Measurements from ENCODE around the gene THADA. TPM values are rescaled to one million over a fixed set of nuclear protein-coding genes. Genes with fewer than 3 reads are reported as not detected.

Gene THADA
- total RNA-seq, 1 donor from 2014 or later: 22.8 TPM

DNA sequence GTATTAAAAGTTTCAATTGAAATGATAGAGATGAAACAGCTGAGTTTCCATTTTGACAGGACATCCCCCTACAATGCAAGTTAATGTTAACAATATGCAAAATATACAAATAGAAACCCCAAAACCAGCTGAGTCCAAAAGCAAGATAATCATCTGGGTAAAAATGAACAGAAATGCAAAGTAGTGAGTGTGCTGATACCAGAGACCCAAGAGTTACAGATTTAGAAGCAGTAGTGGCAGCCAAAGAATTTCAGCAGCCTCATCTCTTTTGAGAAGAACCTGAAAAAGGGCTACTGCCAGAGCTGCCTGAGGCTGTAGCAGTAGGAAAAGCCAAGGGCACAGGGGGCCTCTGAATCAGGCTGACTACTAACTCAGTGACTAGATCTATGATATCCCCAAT lies 82.6 kb downstream of the THADA start:
- DNase-seq (ENCODE audit: low read depth in 2 of 2): no peak

DNA sequence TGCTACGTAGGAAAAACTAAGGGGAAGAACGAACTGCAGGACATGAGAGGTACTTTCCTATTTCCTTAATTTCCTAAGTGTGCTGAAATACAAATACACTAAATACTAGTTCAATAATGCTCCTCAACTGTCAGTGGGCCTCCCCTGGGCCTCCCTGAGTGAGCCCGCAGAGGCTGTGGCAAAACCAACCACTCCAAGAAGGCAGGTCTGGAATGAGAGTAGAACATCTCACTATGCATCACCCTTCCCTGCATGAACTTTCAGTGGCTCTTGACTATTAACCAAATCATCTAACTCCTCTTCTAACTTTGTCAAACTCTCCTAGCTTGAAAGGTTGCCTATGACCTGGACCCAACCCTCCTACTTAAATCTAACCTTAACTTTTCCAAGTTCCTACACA lies 84.6 kb downstream of the THADA start:
- no peak for DNase-seq (ENCODE audit: low read depth in 2 of 2)

DNA sequence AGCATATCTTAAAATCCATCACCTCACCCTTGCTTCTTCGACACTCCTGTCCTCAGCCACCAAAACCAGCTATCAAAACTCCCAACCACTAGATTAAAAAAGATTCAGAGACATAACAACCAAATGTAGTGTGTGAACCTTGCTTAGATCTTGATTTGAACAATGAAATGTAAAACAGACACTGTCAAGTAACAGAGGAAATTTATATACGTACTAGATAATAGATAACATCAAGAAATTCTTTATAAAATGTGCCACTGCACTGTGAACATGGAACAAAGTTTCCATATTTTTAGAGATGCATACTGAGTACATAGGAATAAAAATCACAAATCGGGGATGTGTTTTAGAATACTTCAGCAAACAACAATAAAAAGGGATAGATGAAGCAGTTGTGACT lies 86.0 kb downstream of the THADA start:
- DNase-seq (ENCODE audit: low read depth in 2 of 2): no peak

DNA sequence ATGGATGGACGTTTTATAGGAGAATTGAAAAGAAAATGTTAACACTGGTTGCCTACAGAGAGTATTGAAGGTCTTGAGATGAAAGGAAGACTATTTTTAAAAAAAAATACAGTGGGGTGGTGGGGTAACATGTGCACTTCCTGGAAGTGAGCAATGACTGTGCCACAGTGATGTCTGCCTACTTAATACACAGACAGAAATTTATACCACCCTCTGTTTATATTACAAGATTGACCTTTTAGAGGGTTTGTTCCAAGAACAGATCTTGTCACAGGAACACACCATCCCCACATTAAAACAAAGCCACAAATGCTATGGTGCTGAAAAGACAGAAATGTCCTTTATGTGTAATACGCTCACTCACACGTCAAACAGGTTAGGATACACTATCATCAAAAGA lies 87.6 kb downstream of the THADA start:
- no peak for DNase-seq (ENCODE audit: low read depth in 2 of 2)

DNA sequence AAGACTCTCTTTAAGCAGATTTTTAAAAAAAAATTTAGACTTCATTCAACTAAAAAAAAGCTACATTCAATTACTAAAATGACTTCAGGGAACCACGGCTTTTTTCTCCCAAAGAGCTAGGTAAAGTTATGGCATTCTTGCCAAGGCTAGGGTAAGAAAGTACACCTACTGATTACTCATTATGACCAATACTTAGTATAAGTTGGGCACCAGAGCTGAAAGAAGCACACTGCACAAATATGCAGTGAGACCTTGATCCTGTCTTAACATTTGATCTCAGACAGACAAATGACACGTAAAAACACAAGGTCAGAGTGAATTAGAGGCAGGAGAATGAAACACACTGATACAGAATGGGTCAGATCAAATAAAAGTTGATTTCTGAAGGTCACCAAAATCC lies 88.7 kb downstream of the THADA start:
- DNase-seq (ENCODE audit: low read depth in 2 of 2): no peak

DNA sequence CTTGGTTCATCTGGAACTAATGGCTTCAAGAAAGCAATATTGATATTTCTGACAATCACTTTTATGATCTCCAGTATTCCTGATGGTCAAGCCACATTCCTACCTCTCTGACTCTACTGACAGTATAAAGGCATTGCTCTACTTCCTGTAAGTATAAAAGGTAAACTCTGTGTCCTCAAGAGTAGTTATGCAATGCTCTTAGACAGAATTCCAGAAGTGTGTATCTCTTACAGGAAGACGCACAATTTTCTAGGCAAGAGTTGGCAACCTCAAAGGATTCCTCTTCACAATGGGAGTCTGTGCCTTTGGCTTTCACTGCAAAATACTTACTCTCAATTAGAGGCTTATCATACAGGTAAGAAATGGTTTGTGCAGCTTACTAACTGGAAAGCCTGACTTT lies 100.1 kb downstream of the THADA start:
- no peak for DNase-seq (ENCODE audit: low read depth in 2 of 2)

DNA sequence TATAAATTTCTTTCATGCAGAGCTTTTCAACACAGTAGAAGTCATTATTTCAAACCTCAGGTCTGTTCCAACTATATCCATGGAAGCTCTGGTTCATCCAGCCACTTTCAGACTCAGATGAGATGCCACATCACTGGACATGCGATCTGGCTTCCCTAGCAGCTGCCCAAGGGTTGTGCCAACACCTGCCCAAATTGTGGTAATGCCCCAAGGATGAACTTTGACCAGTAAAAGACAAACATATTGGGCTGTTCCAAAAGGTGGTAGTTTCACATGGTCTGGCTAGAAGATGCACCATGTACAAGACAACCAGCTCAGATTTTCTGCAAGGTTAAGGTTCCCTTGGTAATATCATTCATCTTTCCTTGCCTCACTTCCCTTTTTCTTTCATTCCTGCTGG lies 101.9 kb downstream of the THADA start:
- DNase-seq (ENCODE audit: low read depth in 2 of 2): no peak

DNA sequence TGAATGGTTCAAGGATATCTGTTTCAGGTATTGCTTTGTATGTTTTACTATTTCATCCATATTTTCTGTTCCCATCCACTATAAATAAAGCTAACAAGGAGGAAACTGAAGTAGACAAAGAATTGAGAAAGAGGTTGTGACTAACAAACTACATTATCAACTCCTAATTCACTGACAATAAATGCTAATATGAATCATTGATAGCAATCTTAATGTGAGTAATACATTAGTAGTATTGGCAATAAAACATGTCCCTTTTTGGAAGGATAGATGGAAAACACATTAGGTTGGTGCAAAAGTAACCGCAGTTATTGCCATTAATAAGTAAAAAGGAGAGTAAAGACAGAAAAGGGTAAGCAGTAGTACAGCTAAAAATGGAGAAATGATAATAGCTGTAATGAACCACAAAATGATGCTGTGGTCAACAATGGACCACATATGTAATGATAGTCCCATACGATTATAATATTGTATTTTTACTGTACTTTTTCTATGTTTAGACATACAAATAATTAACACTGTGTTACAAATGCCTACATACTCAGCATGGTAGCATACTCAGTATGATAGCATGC lies 104.7 kb downstream of the THADA start:
- no peak for DNase-seq (ENCODE audit: low read depth in 2 of 2)

DNA sequence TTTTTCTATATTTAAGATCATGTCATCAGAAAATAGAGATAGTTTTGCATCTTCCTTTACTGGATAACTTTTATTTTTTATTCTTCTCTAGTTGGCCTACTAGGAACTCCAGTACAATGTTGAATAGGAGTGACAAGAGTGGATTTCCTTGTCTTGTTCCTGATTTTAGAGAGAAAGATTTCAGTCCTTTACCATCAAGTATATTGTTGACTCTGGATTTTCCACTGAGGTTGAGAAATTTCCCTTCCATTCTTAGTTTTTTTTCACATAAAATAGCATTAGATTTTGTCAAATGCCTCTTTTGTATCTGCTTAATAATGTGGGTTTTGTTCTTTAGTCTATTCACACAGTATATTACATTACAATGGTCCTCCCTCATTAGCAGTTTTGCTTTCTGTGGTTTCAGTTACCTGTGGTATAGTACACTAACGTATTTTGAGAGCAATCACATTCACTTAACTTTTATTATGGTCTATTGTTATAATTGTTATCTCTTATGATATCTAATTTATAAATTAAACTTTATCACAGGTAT lies 105.5 kb downstream of the THADA start:
- DNase-seq (ENCODE audit: low read depth in 2 of 2): no peak

DNA sequence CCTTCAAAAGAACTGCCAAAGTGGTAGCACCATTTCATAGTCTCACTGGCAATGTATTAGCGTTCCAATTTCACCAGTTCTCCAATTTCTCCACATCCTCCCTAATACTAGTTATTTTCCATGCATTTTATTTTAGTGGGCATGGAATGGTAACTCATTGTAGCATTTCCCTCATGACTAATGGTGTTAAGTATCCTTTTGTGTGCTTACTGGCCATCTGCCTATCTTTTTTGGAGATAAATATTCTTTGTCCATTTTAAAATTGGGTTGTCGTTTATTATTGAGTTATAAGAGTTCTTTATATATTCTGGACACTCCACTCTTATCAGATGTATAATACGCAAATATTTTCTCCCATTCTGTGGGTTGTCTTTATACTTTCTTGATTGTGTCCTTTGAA lies 107.1 kb downstream of the THADA start:
- DNase-seq (ENCODE audit: low read depth in 2 of 2): peak; percentile 25 to 68

DNA sequence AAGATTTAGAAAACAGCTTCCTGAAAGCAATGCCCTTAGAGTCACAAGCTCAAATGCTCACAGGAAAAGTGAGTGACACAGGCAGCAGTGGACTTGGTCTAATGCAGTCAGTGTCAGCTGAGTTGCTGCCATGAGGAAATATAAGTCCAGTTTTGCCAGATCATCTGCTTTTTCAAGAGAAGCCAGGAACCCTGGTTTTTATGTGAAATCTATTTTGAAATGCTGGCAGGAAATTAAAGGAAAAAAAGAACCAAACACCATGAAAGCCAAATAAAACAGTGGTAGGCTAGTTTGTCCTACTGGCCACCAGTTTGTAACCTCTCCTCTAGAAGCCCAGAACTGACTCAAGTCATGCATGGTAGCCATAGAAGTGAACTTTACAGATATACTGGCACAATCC lies 109.2 kb downstream of the THADA start:
- peak in 1 of 2 donors; percentile 94 for DNase-seq (ENCODE audit: low read depth in 2 of 2)

DNA sequence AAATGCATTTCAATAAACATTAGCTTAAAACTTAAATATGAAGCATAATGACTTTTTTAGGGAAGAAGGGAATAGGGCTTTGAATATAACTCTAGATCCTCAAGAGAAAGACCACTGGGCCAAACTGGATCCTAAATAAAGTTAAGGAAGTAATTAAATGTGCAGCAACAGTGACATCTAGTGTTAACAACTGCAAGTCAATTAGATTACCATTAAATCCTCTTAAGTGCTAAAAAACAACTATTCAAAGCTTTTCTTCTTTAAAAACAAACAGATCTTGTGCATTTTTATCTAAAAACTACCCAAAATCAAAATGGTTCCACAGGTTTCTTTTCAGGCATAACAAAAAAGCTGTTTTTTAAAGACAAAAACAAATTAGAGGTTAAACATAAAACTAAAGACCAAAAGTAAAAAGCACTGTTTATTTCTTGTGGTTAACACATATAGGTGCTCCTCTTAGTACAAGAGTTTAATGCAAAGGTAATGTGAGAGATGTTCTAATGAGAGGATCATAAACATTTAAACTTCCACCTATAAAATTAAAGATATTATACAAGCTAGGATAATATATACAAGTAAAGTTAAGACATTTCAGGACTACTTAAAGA lies 111.4 kb downstream of the THADA start:
- DNase-seq (ENCODE audit: low read depth in 2 of 2): peak; percentile 88 to 91

DNA sequence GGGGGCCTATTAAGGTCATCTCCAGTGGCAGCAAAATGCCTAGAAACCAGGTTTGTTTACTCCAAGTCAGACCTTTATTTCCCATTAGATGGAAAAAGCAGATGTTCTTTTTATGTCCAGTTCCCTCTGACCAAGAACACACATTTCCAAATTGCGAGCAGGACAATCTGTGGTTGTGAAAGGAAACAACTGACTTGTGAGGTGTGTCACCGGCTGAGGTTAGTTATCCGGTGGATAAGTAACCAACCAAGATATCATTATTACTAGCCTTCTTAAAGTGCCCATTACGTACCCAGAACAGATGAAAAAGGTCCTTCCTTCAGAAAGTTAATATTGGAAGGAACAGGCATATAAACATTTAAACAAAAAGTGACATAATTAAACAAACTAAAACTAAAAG lies 112.9 kb downstream of the THADA start:
- DNase-seq (ENCODE audit: low read depth in 2 of 2): peak in 1 of 2 donors; percentile 69

DNA sequence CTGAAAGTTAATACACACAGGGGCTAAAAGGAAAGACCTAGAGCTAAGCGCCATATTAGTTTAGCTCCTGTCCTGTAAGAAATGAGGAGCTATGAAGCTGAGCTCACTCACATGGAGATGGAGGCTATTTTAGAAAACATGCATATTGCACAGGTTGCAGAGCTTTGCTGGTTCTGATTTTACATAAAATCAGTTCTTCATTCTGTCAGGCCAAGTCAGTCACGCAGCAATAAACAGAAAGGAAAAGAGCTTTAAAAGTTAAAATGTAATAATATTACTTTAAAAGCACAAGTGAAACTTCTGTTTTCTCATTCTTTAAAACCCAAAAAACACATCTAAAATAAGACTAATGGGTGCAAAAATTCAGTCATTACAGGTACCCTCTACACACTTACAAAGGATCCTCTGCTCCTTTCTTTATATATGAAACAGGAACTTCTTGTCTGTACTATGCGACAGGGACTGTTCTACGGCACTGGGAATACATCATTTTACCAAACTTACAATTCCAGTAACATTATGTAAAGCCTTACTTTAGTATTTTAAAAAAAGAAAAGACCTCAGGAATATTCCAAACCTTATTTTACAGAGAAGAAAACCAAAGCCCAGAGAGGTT lies 113.8 kb downstream of the THADA start:
- no peak for DNase-seq (ENCODE audit: low read depth in 2 of 2)

DNA sequence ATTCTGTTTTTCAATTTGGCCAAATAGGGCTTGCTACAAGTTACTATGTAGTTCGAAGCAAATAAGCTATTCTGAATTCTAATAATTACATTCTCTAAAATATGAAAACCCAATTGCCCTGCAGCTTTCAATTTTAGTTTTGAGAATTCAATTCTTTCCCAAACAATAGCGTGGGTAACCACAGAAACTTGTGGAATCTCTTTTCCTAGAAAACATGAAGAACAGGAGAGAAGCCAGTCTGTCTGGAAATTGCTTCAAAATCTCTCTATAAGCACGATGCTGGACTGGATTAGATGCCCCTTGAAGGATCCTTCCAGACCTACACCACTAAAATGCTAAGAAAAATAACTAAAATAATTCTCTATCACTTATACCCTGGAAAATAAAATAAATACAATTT lies 115.0 kb downstream of the THADA start:
- no peak for DNase-seq (ENCODE audit: low read depth in 2 of 2)

DNA sequence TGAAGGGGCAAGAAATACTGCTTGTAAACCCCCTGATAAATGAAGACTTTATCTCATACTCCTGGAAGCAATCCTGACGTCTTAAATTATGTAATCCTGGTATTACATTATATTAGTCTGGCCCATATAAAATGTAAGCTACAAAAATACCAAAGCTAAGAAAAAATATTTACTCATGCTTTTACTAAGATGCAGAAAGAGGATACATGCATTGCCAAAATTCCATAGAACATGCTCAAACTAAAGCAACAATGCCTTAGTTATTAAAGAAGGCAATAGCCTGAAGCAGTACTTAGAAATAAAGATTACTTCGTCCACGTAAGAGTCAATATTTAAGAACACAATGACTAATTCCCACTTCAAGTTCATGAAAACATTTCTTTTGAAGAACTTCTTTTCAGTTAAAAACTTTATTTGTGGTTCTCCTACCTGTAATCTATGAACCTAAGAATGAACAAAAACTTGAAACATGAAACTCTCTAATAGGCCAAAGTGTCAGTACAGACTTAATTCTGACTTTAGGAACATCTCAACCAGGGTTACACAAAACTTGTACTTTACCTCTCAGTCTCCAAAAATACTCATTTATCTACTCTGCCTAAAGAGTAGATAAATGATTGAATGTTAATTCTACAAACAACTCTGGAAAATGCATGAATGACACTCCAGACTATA lies 117.3 kb downstream of the THADA start:
- no peak for DNase-seq (ENCODE audit: low read depth in 2 of 2)

DNA sequence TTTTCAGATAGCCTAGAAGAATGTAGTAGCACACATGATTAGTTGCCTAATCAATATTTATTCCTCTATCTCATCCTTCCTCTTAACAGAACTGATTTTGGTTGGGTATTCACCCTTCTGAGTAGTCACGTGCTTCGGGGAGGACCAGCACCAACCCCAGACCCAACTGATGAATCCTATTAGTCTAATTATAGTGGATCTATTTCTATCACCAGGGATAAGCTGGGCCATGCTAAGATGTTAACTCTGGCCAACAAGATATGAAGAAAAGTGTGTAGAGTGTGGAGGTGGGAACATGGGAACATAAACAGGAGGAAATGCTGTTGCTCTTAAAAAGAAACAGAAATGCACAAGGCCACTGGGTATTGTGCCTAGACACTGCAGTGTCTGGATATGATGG lies 119.9 kb downstream of the THADA start:
- DNase-seq (ENCODE audit: low read depth in 2 of 2): no peak

DNA sequence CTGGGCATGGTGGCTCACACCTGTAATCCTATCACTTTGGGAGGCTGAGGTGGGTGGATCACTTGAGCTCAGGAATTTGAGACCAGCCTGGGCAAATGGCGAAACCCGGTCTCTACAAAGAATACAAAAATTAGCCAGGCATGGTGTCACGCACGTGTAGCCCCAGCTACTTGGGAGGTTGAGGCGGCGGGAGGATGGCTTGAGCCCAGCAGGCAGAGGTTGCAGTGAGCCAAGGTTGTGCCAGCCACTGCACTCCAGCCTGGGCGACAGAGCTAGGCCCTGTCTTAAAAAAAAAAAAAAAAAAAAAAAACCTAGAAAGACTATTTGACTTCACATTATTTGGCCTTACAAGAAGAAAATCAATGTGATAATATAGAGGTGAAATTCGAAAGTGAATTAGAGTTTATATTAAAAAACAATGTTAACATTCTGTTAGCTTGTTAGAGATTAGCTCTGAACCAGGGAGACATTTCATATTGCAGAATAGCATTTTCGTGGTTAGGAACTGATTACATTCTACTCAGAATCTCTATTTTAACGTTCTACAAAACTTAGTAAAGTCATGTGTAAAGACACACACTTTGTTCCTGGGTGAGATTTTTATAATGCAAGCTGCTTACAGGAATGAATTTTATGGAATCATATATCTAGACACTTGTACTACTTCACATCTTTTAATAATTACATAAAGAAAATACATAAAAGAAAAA lies 120.5 kb downstream of the THADA start:
- DNase-seq (ENCODE audit: low read depth in 2 of 2): no peak

DNA sequence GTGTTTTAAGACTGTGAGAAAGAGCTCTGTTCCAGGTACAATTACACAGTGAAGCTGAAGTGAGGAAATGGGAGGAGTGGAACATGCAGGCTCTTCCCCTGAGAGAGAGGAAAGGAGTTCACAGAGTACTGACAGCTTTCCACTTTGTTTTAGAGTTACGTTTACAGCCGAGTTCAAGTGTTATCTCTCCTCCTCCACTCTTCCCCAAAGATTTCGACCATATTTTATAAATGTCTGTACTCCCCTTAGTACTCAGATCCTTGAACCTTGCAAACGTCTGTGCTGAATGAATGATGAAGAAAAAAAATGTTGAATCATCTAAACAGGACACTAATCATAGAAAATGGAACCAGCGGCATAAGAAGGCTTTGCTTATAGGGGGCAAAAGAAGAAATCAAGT lies 121.6 kb downstream of the THADA start:
- no peak for DNase-seq (ENCODE audit: low read depth in 2 of 2)

DNA sequence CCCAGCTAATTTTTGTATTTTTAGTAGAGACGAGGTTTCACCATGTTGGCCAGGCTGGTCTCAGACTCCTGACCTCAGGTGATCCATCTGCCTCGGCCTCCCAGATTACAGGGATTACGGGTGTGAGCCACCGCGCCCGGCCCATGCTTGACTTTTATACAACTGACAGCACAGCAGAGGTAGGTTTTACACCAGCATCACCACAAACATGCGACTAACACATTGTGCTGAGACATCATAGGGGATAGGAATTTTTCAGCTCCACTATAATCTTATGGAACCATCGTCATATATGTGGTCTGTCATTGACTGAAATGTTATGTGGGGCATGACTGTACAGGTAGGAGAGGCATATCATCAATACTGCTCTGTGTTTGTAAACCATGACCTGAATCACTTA lies 122.1 kb downstream of the THADA start:
- no peak for DNase-seq (ENCODE audit: low read depth in 2 of 2)

DNA sequence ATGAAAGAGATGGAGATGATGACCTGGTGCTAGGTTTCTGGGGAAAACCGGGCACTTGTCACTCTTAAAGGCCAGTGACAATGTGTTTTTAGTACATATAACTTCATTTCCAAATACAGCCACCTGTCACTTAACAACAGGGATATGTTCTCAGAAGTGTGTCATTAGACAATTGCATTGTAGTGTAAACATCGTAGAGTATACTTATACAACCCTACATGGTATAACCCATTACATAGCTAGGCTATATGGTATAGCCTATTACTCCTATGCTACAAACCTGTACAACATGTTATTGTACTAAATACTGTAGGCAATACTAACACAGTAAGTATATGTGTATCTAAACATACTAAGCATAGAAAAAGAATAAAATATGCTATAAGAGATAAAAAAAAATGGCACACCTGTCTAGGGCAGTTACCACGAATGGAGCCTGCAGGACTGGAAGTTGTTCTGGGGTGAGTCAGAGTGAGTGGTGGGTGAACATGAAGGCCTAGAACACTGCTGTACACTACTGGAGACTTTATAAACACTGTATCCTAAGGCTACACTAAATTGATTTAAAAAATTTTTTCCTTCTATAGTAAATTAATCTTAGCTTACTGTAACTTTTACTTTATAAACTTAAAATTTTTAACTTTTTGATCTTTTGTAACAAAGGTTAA lies 123.2 kb downstream of the THADA start:
- DNase-seq (ENCODE audit: low read depth in 2 of 2): no peak
